B cell (primary cell): Measurements from ENCODE around the gene NPAS1. TPM values are rescaled to one million over a fixed set of nuclear protein-coding genes. Genes with fewer than 3 reads are reported as not detected.
A peak's percentile ranks its signal among the peaks of the same experiment; 100 is the strongest.

Experiments used
- ATAC-seq: fragments of 200-7000 bp; cut with Tn5 transposase; one replicate; pipeline ENCODE4 v1.10.0; 2021; ENCODE audit warnings: low read depth, mild to moderate bottlenecking, moderate number of reproducible peaks, moderate library complexity
- CTCF ChIA-PET: fragments of 350-600 bp; sonication (Branson Sonifier 250); formaldehyde crosslinking; loops from one replicate; lab custom pipeline; 2021; ENCODE audit warnings: antibody characterized with exemption, inconsistent platforms; lab: Charles Lee
- POLR2A ChIA-PET: fragments of 350-600 bp; sonication (Branson Sonifier 250); formaldehyde crosslinking; loops from one replicate; lab custom pipeline; 2021; ENCODE audit warnings: antibody characterized with exemption; lab: Charles Lee
- DNase-seq: peaks from one replicate; pipeline ENCODE4 v3.0.0; 2013
- H2AFZ ChIP-seq: 2 replicates; pipeline ENCODE4 v1.6.1; 2012; ENCODE audit warnings: mild to moderate bottlenecking, low read depth, low read length; ENCODE audit not compliant: insufficient read depth, poor library complexity, severe bottlenecking
- H3K27ac ChIP-seq, 2 donors: 1 replicate in 1 of 2; 2 replicates in 1 of 2; pipeline ENCODE4 v1.5.1; 2012 to 2013; ENCODE audit warnings: low read length in 2 of 2, mild to moderate bottlenecking in 2 of 2, moderate library complexity in 1 of 2
- H3K27me3 ChIP-seq, 4 experiments: fragments of 200-600 bp in 1 of 4; sonication (generic) in 1 of 4; replicated peaks in 1 of 4; 1 replicate in 2 of 4; 2 replicates in 2 of 4; pipeline versions ENCODE4 v1.6.1 to v1.7.0; 2013 to 2016; ENCODE audit warnings: low read length in 3 of 4, mild to moderate bottlenecking in 2 of 4, mixed read lengths in 1 of 4, moderate library complexity in 1 of 4; ENCODE audit not compliant: insufficient read depth in 4 of 4, control insufficient read depth in 3 of 4; ENCODE audit errors: control extremely low read depth in 1 of 4
- H3K36me3 ChIP-seq, 2 experiments: replicated peaks in 1 of 2; 1 replicate in 1 of 2; 2 replicates in 1 of 2; pipeline versions ENCODE4 v1.6.1 to v1.7.1; 2013; ENCODE audit warnings: low read length in 1 of 2; ENCODE audit not compliant: insufficient read depth in 2 of 2, control insufficient read depth in 1 of 2; ENCODE audit errors: control extremely low read depth in 1 of 2, extremely low read depth in 1 of 2
- H3K4me1 ChIP-seq, 2 donors: fragments of 200-600 bp in 1 of 2; sonication (generic) in 1 of 2; 1 replicate in 1 of 2; 2 replicates in 1 of 2; pipeline versions ENCODE4 v1.5.1 to v1.6.1; 2013 to 2017; ENCODE audit warnings: low read length in 2 of 2; ENCODE audit not compliant: control insufficient read depth in 2 of 2, insufficient read depth in 2 of 2
- H3K4me2 ChIP-seq: replicated peaks from 2 replicates; pipeline ENCODE3; 2012; ENCODE audit warnings: mild to moderate bottlenecking, low read depth, low read length; ENCODE audit not compliant: poor library complexity, severe bottlenecking
- H3K4me3 ChIP-seq, 5 experiments: fragments of 200-600 bp in 1 of 5; sonication (generic) in 1 of 5; 1 replicate in 3 of 5; 2 replicates in 2 of 5; pipeline versions ENCODE4 v1.5.1 to v1.7.0; 2011 to 2016; ENCODE audit warnings: low read length in 4 of 5, mild to moderate bottlenecking in 4 of 5, low read depth in 2 of 5, control low read depth in 1 of 5, moderate library complexity in 1 of 5; ENCODE audit not compliant: insufficient read depth in 1 of 5; ENCODE audit errors: control extremely low read depth in 1 of 5, extremely low read depth in 1 of 5
- H3K79me2 ChIP-seq: fragments of 200-600 bp; sonication (generic); one replicate; pipeline ENCODE4 v1.6.0; 2016; ENCODE audit warnings: low read length; ENCODE audit not compliant: control insufficient read depth, insufficient read depth
- H3K9ac ChIP-seq: fragments of 200-600 bp; sonication (generic); 2 replicates; pipeline ENCODE4 v1.6.1; 2017; ENCODE audit warnings: mild to moderate bottlenecking, low read length, moderate library complexity
- H3K9me3 ChIP-seq, 3 donors: one replicate each; pipeline versions ENCODE4 v1.6.1 to v1.7.1; 2013; ENCODE audit warnings: low read length in 2 of 3; ENCODE audit not compliant: control insufficient read depth in 2 of 3, insufficient read depth in 1 of 3; ENCODE audit errors: control extremely low read depth in 1 of 3
- H4K20me1 ChIP-seq: 2 replicates; pipeline ENCODE4 v1.6.0; 2012; ENCODE audit warnings: mild to moderate bottlenecking, low read length; ENCODE audit not compliant: insufficient read depth, control insufficient read depth, poor library complexity, severe bottlenecking
- H3K27ac Mint-ChIP-seq: one replicate; pipeline ENCODE4 v1.8.0; 2021; ENCODE audit warnings: mixed read lengths
- H3K27me3 Mint-ChIP-seq: one replicate; pipeline ENCODE4 v1.8.0; 2021; ENCODE audit warnings: mixed read lengths
- H3K4me1 Mint-ChIP-seq: one replicate; pipeline ENCODE4 v1.8.0; 2021; ENCODE audit warnings: mixed read lengths
- H3K4me3 Mint-ChIP-seq: one replicate; pipeline ENCODE4 v1.8.0; 2021; ENCODE audit warnings: mixed read lengths
- H3K9me3 Mint-ChIP-seq: one replicate; pipeline ENCODE4 v1.8.0; 2022; ENCODE audit warnings: mixed read lengths; ENCODE audit not compliant: insufficient read depth
- EZH2 ChIP-seq: IDR thresholded peaks from 2 replicates; pipeline ENCODE4 v1.6.1; 2012; ENCODE audit warnings: borderline replicate concordance, low read depth, mild to moderate bottlenecking, moderate library complexity, low read length; ENCODE audit not compliant: insufficient read depth, poor library complexity, severe bottlenecking
- WGBS: methylation state at CpG from one replicate; pipeline ENCODE4 v1.1.5; 2013; ENCODE audit warnings: missing lambda C conversion rate; ENCODE audit not compliant: insufficient coverage; 5-methylcytosine and 5-hydroxymethylcytosine counted together
- intact Hi-C: fragments of 100-400 bp; cut with micrococcal nuclease; formaldehyde crosslinking; loops from one replicate; pipeline ENCODE4 v1.10.0; 2022
- polyA plus RNA-seq: library from polyadenylated mRNA; depleted of rRNA; stranded (reverse); fragments of >200 nt; gene quantifications from 2 replicates; pipeline ENCODE4 v1.2.3, GENCODE V29; 2012
- total RNA-seq, 2 donors: library from RNA; stranded (reverse); fragments of 120-200 nt in 1 of 2; gene quantifications; 1 replicate in 1 of 2; 2 replicates in 1 of 2; pipeline versions ENCODE4 v1.2.3 to v1.2.4, GENCODE V29; 2013 to 2022
- TF ChIP-seq, protein P1 (sequence below): fragments of 200-600 bp; IDR thresholded peaks from one replicate; pipeline ENCODE4 v1.8.0; 2022; ENCODE audit warnings: antibody characterized with exemption, mild to moderate bottlenecking

Gene NPAS1
- total and polyA plus RNA-seq, 2 donors (not counting 1 experiment from before 2014, with no cell fraction given), result 1.1 to 1.7 TPM

DNA sequence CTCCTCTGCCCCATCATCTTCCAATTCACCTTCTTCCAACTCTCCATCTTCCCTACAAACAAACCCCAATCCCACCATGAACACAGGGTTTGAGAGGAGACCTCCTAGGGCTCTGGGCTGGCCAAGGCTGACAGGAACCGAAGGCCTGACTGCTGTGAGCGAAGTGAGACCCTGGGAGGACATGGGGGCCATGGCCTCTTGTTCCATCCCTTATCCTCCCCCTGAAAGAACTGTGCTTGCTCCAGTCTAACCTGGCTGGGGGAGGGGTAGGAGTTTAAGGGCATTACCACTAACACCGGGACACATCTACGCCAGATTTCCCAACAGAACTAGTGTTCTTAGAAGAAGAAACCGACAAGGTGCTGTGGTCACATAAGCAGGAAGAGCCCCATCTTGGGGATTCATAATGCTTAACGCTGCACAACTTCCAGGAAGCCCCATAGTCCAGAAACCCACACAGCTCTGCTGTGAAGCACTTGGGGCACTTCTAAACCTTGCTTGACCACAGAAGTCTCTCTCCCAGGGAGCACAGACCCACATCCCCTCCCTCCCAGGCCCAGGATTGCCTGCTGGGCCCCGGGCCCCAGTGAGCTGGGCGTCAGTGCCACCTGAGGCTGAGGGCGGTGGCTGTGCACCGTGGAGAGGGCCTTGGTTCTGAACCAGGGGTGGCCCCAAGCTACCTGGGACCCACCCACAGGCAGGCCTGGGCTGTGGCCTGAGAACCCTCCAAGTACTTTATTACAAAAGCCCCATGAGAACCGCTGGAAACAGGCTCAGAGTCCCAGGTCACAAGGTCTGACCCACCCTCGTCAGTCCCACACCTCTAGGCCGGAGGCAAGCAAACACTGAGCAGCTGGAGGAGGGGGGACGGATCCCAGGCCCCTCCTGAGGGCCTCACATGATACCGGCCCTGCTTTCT is 75.2 kb downstream of the NPAS1 start:
- 42% methylated on average over 12 of the region's 15 CpGs for WGBS
- Histone ChIP-seq H3K27ac (peak overlapping the region; percentile 38 to 60), H3K9ac (peak overlapping the region; percentile 18), H3K4me1 (peaks cover 5 to 33% of the 10 kb centered on the region in 2 donors), H3K9me3 (no peaks in the 10 kb centered on the region), H3K4me3 (no peak overlapping the region), H3K79me2 (peaks cover 82% of the 10 kb centered on the region), H3K36me3 (peaks cover 0 to 45% of the 10 kb centered on the region in 2 experiments), H2AFZ (peak overlapping the region; percentile 11), H3K4me2 (peak overlapping the region; percentile 34), H3K27me3 (no peaks in the 10 kb centered on the region), H4K20me1 (peaks cover 46% of the 10 kb centered on the region)
- ATAC-seq (no peak), DNase-seq (peak; percentile 29)
- ChIA-PET POLR2A (interaction anchor here (0.6 to 3.0 kb wide), 2 partner anchors 17 to 27 kb away, joined by 3 to 21 read pairs; partner anchors contain the start of gene ZC3H4), CTCF (interaction anchor here (0.6 to 1.6 kb wide), 3 partner anchors 12 to 344 kb away, joined by 3 to 5 read pairs (median 3); no protein-coding TSS in a partner anchor)
- no peaks in the 10 kb centered on the region for H3K9me3 Mint-ChIP-seq
- intact Hi-C loops, result loop anchor here (2.0 kb wide), 1 partner anchor 14 kb away; no protein-coding TSS in a partner anchor
- peaks cover 37% of the 10 kb centered on the region for H3K4me1 Mint-ChIP-seq
- no peaks in the 10 kb centered on the region for H3K27me3 Mint-ChIP-seq
- peak overlapping the region; percentile 69 for H3K4me3 Mint-ChIP-seq
- peak overlapping the region; percentile 89 for H3K27ac Mint-ChIP-seq
- TF ChIP-seq EZH2, result no peak
- TF ChIP-seq, protein P1, sequence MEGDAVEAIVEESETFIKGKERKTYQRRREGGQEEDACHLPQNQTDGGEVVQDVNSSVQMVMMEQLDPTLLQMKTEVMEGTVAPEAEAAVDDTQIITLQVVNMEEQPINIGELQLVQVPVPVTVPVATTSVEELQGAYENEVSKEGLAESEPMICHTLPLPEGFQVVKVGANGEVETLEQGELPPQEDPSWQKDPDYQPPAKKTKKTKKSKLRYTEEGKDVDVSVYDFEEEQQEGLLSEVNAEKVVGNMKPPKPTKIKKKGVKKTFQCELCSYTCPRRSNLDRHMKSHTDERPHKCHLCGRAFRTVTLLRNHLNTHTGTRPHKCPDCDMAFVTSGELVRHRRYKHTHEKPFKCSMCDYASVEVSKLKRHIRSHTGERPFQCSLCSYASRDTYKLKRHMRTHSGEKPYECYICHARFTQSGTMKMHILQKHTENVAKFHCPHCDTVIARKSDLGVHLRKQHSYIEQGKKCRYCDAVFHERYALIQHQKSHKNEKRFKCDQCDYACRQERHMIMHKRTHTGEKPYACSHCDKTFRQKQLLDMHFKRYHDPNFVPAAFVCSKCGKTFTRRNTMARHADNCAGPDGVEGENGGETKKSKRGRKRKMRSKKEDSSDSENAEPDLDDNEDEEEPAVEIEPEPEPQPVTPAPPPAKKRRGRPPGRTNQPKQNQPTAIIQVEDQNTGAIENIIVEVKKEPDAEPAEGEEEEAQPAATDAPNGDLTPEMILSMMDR, result no peak

Other genes starting within 250 kb of the NPAS1 start
- gene SLC1A5, start 231.2 kb upstream of the NPAS1 start, total RNA-seq, result 35.2 and 37.3 TPM in 2 replicates
- gene SLC1A5, start 231.2 kb upstream of the NPAS1 start, polyA plus RNA-seq, result 13.2 and 19.0 TPM in 2 replicates
- 47.2 and 49.3 TPM in 2 replicates for gene AP2S1, start 169.0 kb upstream of the NPAS1 start, total RNA-seq
- 22.3 and 51.3 TPM in 2 replicates for gene AP2S1, start 169.0 kb upstream of the NPAS1 start, polyA plus RNA-seq
- gene ARHGAP35, start 158.8 kb upstream of the NPAS1 start, total RNA-seq, result 31.3 and 35.9 TPM in 2 replicates
- gene ARHGAP35, start 158.8 kb upstream of the NPAS1 start, polyA plus RNA-seq, result 7.6 and 9.6 TPM in 2 replicates
- gene TMEM160, start 28.8 kb downstream of the NPAS1 start, total RNA-seq, result 24.4 and 24.9 TPM in 2 replicates
- 30.8 and 45.2 TPM in 2 replicates for gene TMEM160, start 28.8 kb downstream of the NPAS1 start, polyA plus RNA-seq
- 66.9 and 73.7 TPM in 2 replicates for gene ZC3H4, start 93.9 kb downstream of the NPAS1 start, total RNA-seq
- 12.7 and 15.4 TPM in 2 replicates for gene ZC3H4, start 93.9 kb downstream of the NPAS1 start, polyA plus RNA-seq
- gene SAE1, start 111.0 kb downstream of the NPAS1 start, total RNA-seq, result 41.0 and 45.1 TPM in 2 replicates
- gene SAE1, start 111.0 kb downstream of the NPAS1 start, polyA plus RNA-seq, result 26.0 and 26.5 TPM in 2 replicates
- gene BBC3, start 211.4 kb downstream of the NPAS1 start, total RNA-seq, result 10.2 and 11.0 TPM in 2 replicates
- gene BBC3, start 211.4 kb downstream of the NPAS1 start, polyA plus RNA-seq, result 17.8 and 29.0 TPM in 2 replicates
- 52.5 and 54.7 TPM in 2 replicates for gene CCDC9, start 236.7 kb downstream of the NPAS1 start, total RNA-seq
- 12.3 and 39.4 TPM in 2 replicates for gene CCDC9, start 236.7 kb downstream of the NPAS1 start, polyA plus RNA-seq